AG10803 (cell line): Measurements from ENCODE around the gene PITPNC1.

Experiments
- DNase-seq: peaks from one replicate; pipeline ENCODE4 v3.0.0; 2010; ENCODE audit warnings: low read depth
- H3K4me3 ChIP-seq: 2 replicates; pipeline ENCODE4 v1.5.1; 2011; ENCODE audit warnings: mild to moderate bottlenecking, low read length, control low read depth
- CTCF ChIP-seq: conservative IDR thresholded peaks from 2 replicates; pipeline ENCODE4 v1.5.1; 2011; ENCODE audit warnings: mild to moderate bottlenecking, low read length, control low read depth, inconsistent platforms

PITPNC1 gene

DNA sequence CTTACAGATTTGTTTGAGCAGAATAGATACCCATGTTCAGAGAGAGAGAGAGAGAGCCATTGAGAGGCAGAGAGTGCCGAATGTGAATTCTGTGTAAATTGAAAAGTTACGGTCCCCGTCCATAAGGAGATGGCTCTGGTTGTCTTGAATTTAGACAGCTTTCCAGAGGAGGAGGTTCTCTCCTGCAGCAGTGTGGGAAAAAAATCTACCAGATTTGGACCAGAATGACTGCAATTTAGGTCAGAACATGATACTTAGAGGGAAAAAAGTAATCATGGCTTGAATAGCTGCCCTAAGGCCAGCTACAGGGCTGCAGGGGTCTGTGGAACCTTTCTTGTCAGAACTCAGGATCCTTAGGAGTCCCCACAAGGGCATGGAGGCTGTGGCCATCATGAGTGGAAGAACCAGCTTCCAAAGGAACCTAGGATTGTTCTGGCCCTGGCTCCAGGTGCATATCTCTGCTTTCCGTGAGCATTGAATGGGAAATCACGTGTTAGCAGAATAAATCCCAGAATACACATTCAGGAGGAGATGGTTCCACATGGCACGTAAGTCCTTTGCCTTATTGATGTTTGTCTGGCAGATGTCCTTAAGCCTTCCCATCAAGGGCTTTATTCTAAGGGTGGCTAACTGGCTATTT lies 13.0 kb downstream of the PITPNC1 start:
- DNase-seq: no peak
- H3K4me3 ChIP-seq: no peak overlapping the region
- TF ChIP-seq CTCF: no peak

DNA sequence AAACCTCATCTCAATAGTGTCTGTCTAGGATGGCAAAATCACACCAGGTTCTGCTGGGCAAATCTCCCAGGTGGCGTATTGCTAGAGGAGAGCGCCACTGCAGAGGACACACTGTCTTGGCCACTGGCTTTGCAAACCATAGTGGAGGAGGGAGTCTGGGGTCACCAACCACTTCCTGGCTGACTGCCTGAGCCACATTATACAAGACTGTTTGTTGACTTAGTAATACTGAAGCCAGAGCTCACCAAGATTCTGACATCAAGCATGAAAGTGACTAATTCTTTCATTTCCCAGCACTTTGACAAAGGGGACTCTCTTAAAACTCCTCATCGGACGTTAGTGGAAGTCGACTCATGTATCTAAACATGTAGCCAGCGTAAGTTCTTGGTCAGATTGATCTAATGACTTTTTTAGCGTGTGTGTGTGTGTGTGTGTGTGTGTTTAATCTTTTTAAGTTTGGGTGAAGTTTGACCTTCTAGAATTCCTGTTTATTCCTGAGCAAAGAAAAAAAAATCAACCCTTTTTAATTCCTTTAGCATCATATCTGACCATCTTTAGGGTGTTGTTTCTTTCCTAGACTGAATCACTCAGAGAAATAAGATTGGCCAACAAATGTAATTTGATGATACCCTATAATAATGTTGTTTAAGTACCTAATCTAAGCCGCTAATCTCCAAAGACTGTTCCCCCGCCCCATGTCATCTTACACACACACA lies 13.7 kb downstream of the PITPNC1 start:
- peak; percentile 87 for DNase-seq
- TF ChIP-seq CTCF: no peak
- H3K4me3 ChIP-seq: no peak overlapping the region

GRCh38 chr17:67392111-67392510 lies 15.0 kb downstream of the PITPNC1 start:
- no peak for DNase-seq
- no peak for TF ChIP-seq CTCF
- no peak overlapping the region for H3K4me3 ChIP-seq

- TF ChIP-seq CTCF: no peak
These were observed 16.8 kb downstream of the PITPNC1 start for GRCh38 chr17:67393809-67394397.

GRCh38 chr17:67399676-67400075 lies 22.6 kb downstream of the PITPNC1 start:
- no peak overlapping the region for H3K4me3 ChIP-seq
- TF ChIP-seq CTCF: no peak
- DNase-seq: no peak

More at GRCh38 chr17:67393809-67394397, 16.8 kb downstream of the PITPNC1 start:
- H3K4me3 ChIP-seq: no peak overlapping the region
- no peak for DNase-seq

- no peak overlapping the region for H3K4me3 ChIP-seq
- DNase-seq: no peak
- TF ChIP-seq CTCF: no peak
These were observed 23.1 kb downstream of the PITPNC1 start for GRCh38 chr17:67400193-67400592.

DNA sequence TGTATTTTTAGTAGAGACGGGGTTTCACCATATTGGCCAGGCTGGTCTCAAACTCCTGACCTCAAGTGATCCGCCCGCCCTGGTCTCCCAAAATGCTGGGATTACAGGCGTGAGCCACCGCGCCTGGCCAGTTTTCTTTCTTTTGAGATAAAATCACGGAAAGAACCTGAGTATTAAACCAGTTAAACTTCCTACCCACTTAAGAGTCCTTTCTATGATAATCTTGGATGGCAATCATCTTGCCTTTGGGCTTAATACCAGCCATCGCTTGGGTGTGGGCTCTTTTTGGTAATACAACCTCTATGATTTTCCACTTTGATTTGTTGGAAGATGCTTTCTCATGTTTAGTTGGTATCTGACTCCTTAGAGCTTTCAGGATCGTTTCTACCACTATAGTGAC lies 24.0 kb downstream of the PITPNC1 start:
- no peak for TF ChIP-seq CTCF
- H3K4me3 ChIP-seq: no peak overlapping the region
- no peak for DNase-seq
